Natural killer cell (primary cell): ENCODE measurements around the gene PCDH9. TPM values are rescaled to one million over a fixed set of nuclear protein-coding genes. Genes with fewer than 3 reads are reported as not detected.
"Not testable (repeated sequence)": the region's sequence is repeated elsewhere in the genome, so short reads cannot be mapped to it uniquely, and the experiment has no call there.

Experiments used
- ATAC-seq, 3 donors: fragments of 150-1000 bp in 2 of 3; fragments of 200-7000 bp in 1 of 3; cut with Tn5 transposase; 1 replicate in 1 of 3; 2 replicates in 2 of 3; pipeline ENCODE4 v1.10.0; 2021; ENCODE audit warnings: mild to moderate bottlenecking in 2 of 3, moderate library complexity in 2 of 3
- DNase-seq, 2 donors: peaks; one replicate each; pipeline versions ENCODE4 v3.0.0 to v3.0.0-alpha.2; 2013 to 2021; ENCODE audit warnings: mixed read lengths in 1 of 2
- H3K27ac ChIP-seq: one replicate; pipeline ENCODE4 v1.5.1; 2013; ENCODE audit warnings: mild to moderate bottlenecking, low read length
- H3K27me3 ChIP-seq: one replicate; pipeline ENCODE4 v1.6.1; 2013; ENCODE audit warnings: low read length; ENCODE audit not compliant: control insufficient read depth, insufficient read depth
- H3K36me3 ChIP-seq: one replicate; pipeline ENCODE4 v1.6.1; 2013; ENCODE audit warnings: low read length; ENCODE audit not compliant: control insufficient read depth, insufficient read depth
- H3K4me1 ChIP-seq: one replicate; pipeline ENCODE4 v1.6.1; 2013; ENCODE audit warnings: low read length; ENCODE audit not compliant: control insufficient read depth, insufficient read depth
- H3K4me3 ChIP-seq: one replicate; pipeline ENCODE4 v1.5.1; 2013; ENCODE audit warnings: low read length
- H3K9me3 ChIP-seq: one replicate; pipeline ENCODE4 v1.6.1; 2013; ENCODE audit warnings: low read length; ENCODE audit not compliant: control insufficient read depth, insufficient read depth
- H3K27ac Mint-ChIP-seq, 2 donors: one replicate each; pipeline ENCODE4 v1.8.0; 2022; ENCODE audit warnings: mild to moderate bottlenecking in 2 of 2, mixed read lengths in 2 of 2, moderate library complexity in 1 of 2
- H3K27me3 Mint-ChIP-seq, 2 donors: one replicate each; pipeline ENCODE4 v1.8.0; 2022; ENCODE audit warnings: low read depth in 2 of 2, mixed read lengths in 2 of 2
- H3K36me3 Mint-ChIP-seq: one replicate; pipeline ENCODE4 v1.8.0; 2022; ENCODE audit warnings: mixed read lengths
- H3K4me1 Mint-ChIP-seq, 2 donors: one replicate each; pipeline ENCODE4 v1.8.0; 2022; ENCODE audit warnings: mixed read lengths in 2 of 2
- H3K4me3 Mint-ChIP-seq: one replicate; pipeline ENCODE4 v1.8.0; 2022; ENCODE audit warnings: mild to moderate bottlenecking, moderate library complexity, mixed read lengths
- H3K9me3 Mint-ChIP-seq, 2 donors: one replicate each; pipeline ENCODE4 v1.8.0; 2022; ENCODE audit warnings: mixed read lengths in 2 of 2
- WGBS: methylation state at CpG from one replicate; pipeline ENCODE4 v1.1.7; 2013; ENCODE audit warnings: missing lambda C conversion rate; ENCODE audit not compliant: insufficient coverage; 5-methylcytosine and 5-hydroxymethylcytosine counted together
- intact Hi-C: fragments of 100-400 bp; cut with micrococcal nuclease; formaldehyde crosslinking; loops from one replicate; pipeline ENCODE4 v1.14.2; 2022
- total RNA-seq, 4 donors: library from RNA; stranded (reverse); fragments of 120-200 nt in 1 of 4; gene quantifications; one replicate each; pipeline versions ENCODE4 v1.2.3 to v1.2.4, GENCODE V29; 2013 to 2022
- TF ChIP-seq, protein P1 (sequence below): fragments of 200-600 bp; IDR thresholded peaks from one replicate; pipeline ENCODE4 v1.8.0; 2022; ENCODE audit warnings: antibody characterized with exemption

Gene PCDH9
- total RNA-seq, 3 donors from 2014 or later (not counting 1 experiment from before 2014, with no cell fraction given) = 0.43 to 1.5 (median 0.68) TPM

DNA sequence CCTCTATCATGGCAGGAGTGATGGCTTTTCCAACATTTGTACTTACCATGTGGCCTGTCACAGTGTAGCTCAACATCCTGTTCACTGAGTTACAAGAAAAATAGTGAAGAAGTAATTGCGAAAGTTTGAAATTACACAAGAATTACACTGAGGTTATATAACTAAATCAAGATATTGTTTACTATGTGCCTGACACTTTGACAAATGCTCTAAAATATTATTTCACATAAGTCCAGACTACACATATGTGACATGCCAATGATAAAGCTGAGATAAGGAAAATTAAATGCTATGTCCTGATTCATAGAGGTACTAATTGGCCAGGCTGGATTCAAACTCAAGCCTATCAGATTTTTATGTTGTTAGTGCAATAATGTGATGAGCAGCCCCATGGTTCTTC is 451.7 kb downstream of the PCDH9 start:
- DNase-seq (no peak), ATAC-seq (no peak)
- Histone ChIP-seq H3K36me3 (no peaks in the 10 kb centered on the region), H3K27me3 (no peaks in the 10 kb centered on the region), H3K4me3 (no peak overlapping the region), H3K9me3 (no peaks in the 10 kb centered on the region), H3K4me1 (no peaks in the 10 kb centered on the region), H3K27ac (no peak overlapping the region)
- H3K27ac Mint-ChIP-seq = no peak overlapping the region
- H3K36me3 Mint-ChIP-seq = no peaks in the 10 kb centered on the region
- peaks cover 3 to 4% of the 10 kb centered on the region in 2 donors for H3K9me3 Mint-ChIP-seq
- no peak overlapping the region for H3K4me3 Mint-ChIP-seq
- TF ChIP-seq, protein P1, sequence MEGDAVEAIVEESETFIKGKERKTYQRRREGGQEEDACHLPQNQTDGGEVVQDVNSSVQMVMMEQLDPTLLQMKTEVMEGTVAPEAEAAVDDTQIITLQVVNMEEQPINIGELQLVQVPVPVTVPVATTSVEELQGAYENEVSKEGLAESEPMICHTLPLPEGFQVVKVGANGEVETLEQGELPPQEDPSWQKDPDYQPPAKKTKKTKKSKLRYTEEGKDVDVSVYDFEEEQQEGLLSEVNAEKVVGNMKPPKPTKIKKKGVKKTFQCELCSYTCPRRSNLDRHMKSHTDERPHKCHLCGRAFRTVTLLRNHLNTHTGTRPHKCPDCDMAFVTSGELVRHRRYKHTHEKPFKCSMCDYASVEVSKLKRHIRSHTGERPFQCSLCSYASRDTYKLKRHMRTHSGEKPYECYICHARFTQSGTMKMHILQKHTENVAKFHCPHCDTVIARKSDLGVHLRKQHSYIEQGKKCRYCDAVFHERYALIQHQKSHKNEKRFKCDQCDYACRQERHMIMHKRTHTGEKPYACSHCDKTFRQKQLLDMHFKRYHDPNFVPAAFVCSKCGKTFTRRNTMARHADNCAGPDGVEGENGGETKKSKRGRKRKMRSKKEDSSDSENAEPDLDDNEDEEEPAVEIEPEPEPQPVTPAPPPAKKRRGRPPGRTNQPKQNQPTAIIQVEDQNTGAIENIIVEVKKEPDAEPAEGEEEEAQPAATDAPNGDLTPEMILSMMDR = no peak
- intact Hi-C loops = no loop called here
- no peaks in the 10 kb centered on the region for H3K27me3 Mint-ChIP-seq
- no CpG with 5 or more reads among the region's 1 CpG for WGBS
- H3K4me1 Mint-ChIP-seq = no peaks in the 10 kb centered on the region

DNA sequence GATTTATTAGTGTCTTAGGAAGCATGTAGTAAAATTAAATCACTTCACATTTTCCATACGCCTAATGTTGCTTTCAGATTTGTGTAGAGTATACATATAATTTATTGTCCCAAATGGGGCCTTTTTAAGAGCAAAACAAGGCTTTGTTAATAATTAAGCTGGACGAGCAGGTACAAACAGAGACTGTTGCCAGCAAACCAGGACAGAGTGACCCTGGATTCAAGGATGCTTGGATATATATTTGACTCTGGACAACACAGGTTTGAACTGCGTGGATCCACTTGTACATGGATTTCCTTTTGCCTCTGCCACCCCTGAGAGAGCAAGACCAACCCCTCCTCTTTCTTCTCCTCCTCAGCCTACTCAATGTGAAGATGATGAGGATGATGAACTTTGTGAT is 454.9 kb downstream of the PCDH9 start:
- Histone ChIP-seq H3K9me3 (no peaks in the 10 kb centered on the region), H3K4me3 (no peak overlapping the region), H3K27ac (no peak overlapping the region), H3K4me1 (no peaks in the 10 kb centered on the region), H3K36me3 (no peaks in the 10 kb centered on the region), H3K27me3 (no peaks in the 10 kb centered on the region)
- TF ChIP-seq, protein P1 = no peak
- DNase-seq = no peak
- ATAC-seq = no peak
- Mint-ChIP-seq H3K4me1 (no peaks in the 10 kb centered on the region), H3K36me3 (no peaks in the 10 kb centered on the region), H3K27me3 (no peaks in the 10 kb centered on the region), H3K9me3 (peaks cover 2 to 6% of the 10 kb centered on the region in 2 donors), H3K27ac (no peak overlapping the region), H3K4me3 (no peak overlapping the region)
- intact Hi-C loops = no loop called here
- 80% methylated on average over 2 of the region's 3 CpGs for WGBS

DNA sequence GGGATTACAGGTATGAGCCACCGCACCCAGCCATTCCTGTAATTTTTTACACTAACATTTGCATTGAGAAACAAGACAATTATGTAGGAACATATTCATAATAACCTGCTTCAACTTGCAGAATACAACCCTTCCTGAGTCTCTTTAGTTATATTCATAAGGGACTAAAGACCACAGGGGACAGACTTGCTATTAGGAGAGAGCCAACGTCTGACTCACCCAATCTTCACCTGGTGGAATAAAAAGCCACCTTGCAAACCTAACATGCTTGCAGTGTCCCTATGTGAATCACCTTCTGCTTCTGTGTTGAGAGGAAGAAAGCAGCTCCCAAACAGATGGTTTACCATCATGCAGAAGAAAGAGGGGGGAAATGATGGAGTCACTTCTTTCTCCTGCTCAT is 456.1 kb downstream of the PCDH9 start:
- H3K27ac Mint-ChIP-seq = no peak overlapping the region
- 79% methylated on average over 2 of the region's 2 CpGs for WGBS

DNA sequence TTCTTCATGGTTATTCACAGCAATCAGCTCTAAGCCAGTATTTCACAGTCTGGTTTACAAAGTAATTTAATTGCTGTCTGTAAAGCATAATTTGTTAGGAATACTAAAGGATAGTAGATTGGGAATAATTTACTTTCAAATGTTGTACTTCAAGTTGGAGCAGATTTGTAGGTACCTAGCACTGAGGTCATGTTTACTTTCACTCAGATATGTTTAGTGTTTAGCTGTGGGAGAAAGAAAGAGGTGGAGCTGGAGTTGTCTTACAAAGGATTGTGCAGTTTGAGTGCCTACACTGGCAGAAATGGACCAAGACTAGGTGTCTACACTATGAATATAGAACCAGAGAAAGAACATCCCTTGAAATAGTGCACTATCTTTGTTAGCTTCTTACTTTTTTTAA is 464.6 kb downstream of the PCDH9 start:
- no peak overlapping the region for H3K4me3 ChIP-seq
- peaks cover 12% of the 10 kb centered on the region for H3K9me3 ChIP-seq
- DNase-seq (no peak), ATAC-seq (no peak)
- no peak overlapping the region for H3K4me3 Mint-ChIP-seq
- TF ChIP-seq, protein P1 = no peak
- H3K4me1 Mint-ChIP-seq = no peaks in the 10 kb centered on the region
- H3K36me3 ChIP-seq = no peaks in the 10 kb centered on the region
- H3K36me3 Mint-ChIP-seq = peaks cover 9% of the 10 kb centered on the region
- no peak overlapping the region for H3K27ac ChIP-seq
- no peak overlapping the region for H3K27ac Mint-ChIP-seq
- H3K4me1 ChIP-seq = no peaks in the 10 kb centered on the region
- H3K27me3 ChIP-seq = no peaks in the 10 kb centered on the region
- peaks cover 10 to 11% of the 10 kb centered on the region in 2 donors for H3K9me3 Mint-ChIP-seq
- intact Hi-C loops = no loop called here
- H3K27me3 Mint-ChIP-seq = no peaks in the 10 kb centered on the region

More for the DNA sequence above, 456.1 kb downstream of the PCDH9 start:
- no peak for ATAC-seq
- H3K36me3 Mint-ChIP-seq = no peaks in the 10 kb centered on the region
- peaks cover 2 to 6% of the 10 kb centered on the region in 2 donors for H3K9me3 Mint-ChIP-seq
- H3K4me3 ChIP-seq = no peak overlapping the region
- H3K27me3 Mint-ChIP-seq = no peaks in the 10 kb centered on the region
- no peaks in the 10 kb centered on the region for H3K36me3 ChIP-seq
- no peaks in the 10 kb centered on the region for H3K4me1 Mint-ChIP-seq
- no peak for DNase-seq
- no peaks in the 10 kb centered on the region for H3K27me3 ChIP-seq
- no peaks in the 10 kb centered on the region for H3K9me3 ChIP-seq
- H3K4me3 Mint-ChIP-seq = no peak overlapping the region
- H3K27ac ChIP-seq = no peak overlapping the region
- TF ChIP-seq, protein P1 = no peak
- H3K4me1 ChIP-seq = no peaks in the 10 kb centered on the region
- intact Hi-C loops = no loop called here

DNA sequence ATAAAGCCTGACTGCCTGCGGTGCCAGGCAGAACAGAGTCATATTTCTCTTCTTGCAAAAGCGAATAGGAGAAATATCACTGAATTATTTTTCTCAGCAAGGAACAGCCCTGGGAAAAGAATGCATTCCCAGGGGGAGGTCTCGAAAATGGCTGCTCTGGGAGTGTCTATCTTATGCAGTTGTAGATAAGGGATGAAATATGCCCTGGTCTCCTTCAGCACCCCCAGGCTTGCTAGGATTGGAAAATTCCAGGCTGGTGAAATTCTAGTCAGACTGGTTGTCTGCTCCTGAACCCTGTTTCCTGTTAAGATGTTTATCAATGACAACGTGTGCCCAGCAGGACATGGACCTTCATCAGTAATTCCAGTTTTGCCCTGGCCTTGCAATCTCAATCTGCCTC is 469.5 kb downstream of the PCDH9 start:
- H3K4me3 ChIP-seq, H3K4me1 Mint-ChIP-seq, DNase-seq, H3K27ac Mint-ChIP-seq, H3K27me3 ChIP-seq, intact Hi-C loops, H3K27ac ChIP-seq, H3K4me1 ChIP-seq, H3K36me3 ChIP-seq, H3K4me3 Mint-ChIP-seq, H3K27me3 Mint-ChIP-seq, ATAC-seq: not testable (repeated sequence)
- H3K36me3 Mint-ChIP-seq = peaks cover 15% of the 10 kb centered on the region
- WGBS = 87% methylated on average over 4 of the region's 4 CpGs
- peaks cover 19 to 21% of the 10 kb centered on the region in 2 donors for H3K9me3 Mint-ChIP-seq
- peaks cover 14% of the 10 kb centered on the region for H3K9me3 ChIP-seq
